ENCODE data around the gene FLVCR2. TPM values are rescaled to one million over a fixed set of nuclear protein-coding genes. Genes with fewer than 3 reads are reported as not detected.
A peak's percentile ranks its signal among the peaks of the same experiment; 100 is the strongest.

FLVCR2 gene
- total RNA-seq, 1 experiment from 2014 or later = 2.8 TPM

DNA sequence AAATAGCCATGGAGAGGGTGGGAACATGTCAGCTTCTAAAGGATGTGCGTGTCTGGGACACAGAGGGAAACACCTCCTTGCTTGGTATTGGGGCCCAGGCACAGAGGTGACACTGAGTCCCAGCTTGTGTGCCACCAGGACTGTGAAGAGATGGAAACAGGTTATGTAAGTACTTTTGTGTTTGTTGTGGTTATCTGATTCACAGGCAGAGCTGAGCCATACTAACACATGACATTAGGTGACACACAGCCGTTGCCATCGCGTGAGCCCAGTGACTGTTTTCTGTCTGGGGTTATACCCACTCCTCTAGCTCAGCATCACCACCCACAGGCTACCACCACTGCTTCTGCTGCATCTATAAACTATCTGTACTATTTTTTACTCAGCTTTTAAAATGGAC, 12.1 kb upstream of the FLVCR2 start:
- Histone ChIP-seq H3K4me3 (no peak overlapping the region), H3K27ac (no peak overlapping the region), H3K36me3 (no peaks in the 10 kb centered on the region), H3K4me1 (no peaks in the 10 kb centered on the region), H3K9me3 (replicated peaks) (no peaks in the 10 kb centered on the region), H3K27me3 (no peaks in the 10 kb centered on the region)
- no peak for DNase-seq

GRCh38 chr14:75566752-75567151, 11.7 kb upstream of the FLVCR2 start:
- Histone ChIP-seq H3K27ac (no peak overlapping the region), H3K9me3 (replicated peaks) (no peaks in the 10 kb centered on the region), H3K27me3 (no peaks in the 10 kb centered on the region), H3K36me3 (no peaks in the 10 kb centered on the region), H3K4me1 (no peaks in the 10 kb centered on the region), H3K4me3 (no peak overlapping the region)
- no peak for DNase-seq

GRCh38 chr14:75568140-75568539, 10.3 kb upstream of the FLVCR2 start:
- H3K27me3 ChIP-seq = no peaks in the 10 kb centered on the region

DNA sequence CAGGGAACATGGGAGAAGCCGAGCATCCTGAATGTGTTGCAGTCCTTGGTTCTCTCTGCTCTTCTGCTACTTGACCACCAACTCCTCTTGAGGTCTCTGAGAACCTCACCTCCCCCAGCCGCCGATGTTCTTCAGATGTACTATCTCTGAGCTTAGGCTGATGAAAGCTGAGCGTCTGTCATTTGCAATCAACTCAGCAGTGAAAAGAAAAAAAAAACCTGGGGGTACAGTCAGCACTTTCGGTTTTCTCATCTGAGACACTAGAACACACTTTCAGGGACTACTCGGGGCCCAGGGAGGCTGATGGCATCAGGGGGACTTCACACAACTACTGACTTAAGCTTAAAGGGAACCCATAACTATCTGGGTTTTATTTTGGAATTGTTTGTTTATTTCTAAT, 9.6 kb upstream of the FLVCR2 start:
- Histone ChIP-seq H3K4me1 (no peaks in the 10 kb centered on the region), H3K9me3 (replicated peaks) (no peaks in the 10 kb centered on the region), H3K27ac (no peak overlapping the region), H3K36me3 (no peaks in the 10 kb centered on the region), H3K4me3 (no peak overlapping the region), H3K27me3 (no peaks in the 10 kb centered on the region)
- no peak for DNase-seq

More at GRCh38 chr14:75568140-75568539, 10.3 kb upstream of the FLVCR2 start:
- H3K4me3 ChIP-seq = no peak overlapping the region
- DNase-seq = no peak
- no peaks in the 10 kb centered on the region for H3K4me1 ChIP-seq
- no peaks in the 10 kb centered on the region for H3K9me3 ChIP-seq (replicated peaks)
- H3K36me3 ChIP-seq = no peaks in the 10 kb centered on the region
- H3K27ac ChIP-seq = no peak overlapping the region

DNA sequence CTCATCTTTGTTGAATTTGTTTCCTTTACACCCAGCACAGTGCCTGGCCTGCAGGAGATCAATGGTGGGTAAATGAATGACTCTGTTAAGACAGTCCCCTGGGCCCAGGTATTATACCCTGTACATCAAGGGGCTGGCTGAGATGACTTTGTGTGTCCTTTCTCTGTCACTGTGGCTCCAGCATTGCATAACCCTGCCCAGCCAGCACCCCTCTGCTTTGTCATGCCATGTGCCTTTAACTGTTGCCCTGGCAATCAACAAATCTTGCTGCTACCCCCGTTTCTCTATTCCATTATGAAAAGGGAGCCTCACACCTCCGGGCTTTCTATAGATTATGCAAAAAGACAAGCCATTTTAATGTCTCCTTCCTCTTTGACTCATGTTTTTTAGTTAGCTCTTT, 7.6 kb upstream of the FLVCR2 start:
- no peaks in the 10 kb centered on the region for H3K4me1 ChIP-seq
- no peaks in the 10 kb centered on the region for H3K9me3 ChIP-seq (replicated peaks)
- no peak overlapping the region for H3K27ac ChIP-seq
- no peak for DNase-seq
- H3K4me3 ChIP-seq = no peak overlapping the region
- H3K36me3 ChIP-seq = no peaks in the 10 kb centered on the region
- H3K27me3 ChIP-seq = no peaks in the 10 kb centered on the region

DNA sequence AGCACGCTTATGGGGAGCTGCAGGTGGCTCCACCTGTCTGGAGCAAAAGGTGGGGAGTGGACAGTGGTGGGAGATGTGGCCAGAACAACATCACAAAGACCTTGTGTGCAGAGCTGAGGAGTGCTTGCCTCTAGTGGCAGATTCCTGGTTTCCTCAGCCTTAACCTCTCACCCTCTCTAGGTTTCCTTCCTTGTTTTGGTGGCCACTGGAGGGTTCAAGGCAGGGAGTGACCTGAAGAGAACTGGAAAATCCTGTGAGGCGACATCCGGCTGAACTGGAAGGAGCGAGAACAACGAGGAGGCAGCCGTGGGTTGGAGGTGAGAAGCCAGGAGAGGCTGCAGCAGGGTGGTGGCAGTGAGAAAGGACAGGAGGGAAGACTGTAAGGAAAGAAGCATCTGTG, 6.3 kb upstream of the FLVCR2 start:
- DNase-seq = no peak
- Histone ChIP-seq H3K36me3 (no peaks in the 10 kb centered on the region), H3K27me3 (no peaks in the 10 kb centered on the region), H3K27ac (no peak overlapping the region), H3K4me1 (no peaks in the 10 kb centered on the region), H3K4me3 (no peak overlapping the region), H3K9me3 (replicated peaks) (no peaks in the 10 kb centered on the region)

GRCh38 chr14:75577090-75577489, 1.3 kb upstream of the FLVCR2 start:
- no peak for DNase-seq
- H3K4me3 ChIP-seq = no peak overlapping the region

DNA sequence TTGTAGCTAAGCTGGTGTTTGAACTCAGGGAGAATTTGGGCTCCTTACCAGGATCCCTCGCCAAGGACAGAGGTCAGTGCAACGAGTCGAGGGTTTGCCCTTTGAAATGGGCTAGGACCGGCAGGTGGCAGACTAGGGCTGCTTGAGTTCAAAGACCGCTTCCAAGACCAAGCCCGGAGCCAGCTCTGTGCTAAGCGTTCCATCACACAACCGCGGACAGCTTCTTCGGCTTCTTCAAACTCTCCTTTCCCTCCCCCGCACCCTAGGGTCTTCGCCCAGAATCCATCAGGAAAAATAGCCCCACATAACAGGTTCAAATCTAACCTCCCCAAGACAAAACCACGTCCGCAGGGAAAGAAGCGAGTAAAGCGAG, 705 bp upstream of the FLVCR2 start:
- Histone ChIP-seq H3K27me3 (no peaks in the 10 kb centered on the region), H3K4me3 (peak overlapping the region; percentile 63), H3K27ac (no peak overlapping the region; the same call in 1 of the 2 replicates), H3K4me1 (peaks cover 6% of the 10 kb centered on the region; the same call in 1 of the 2 replicates), H3K9me3 (replicated peaks) (no peaks in the 10 kb centered on the region), H3K36me3 (no peaks in the 10 kb centered on the region)
- DNase-seq = peak; percentile 82 to 88

More at GRCh38 chr14:75577090-75577489, 1.3 kb upstream of the FLVCR2 start:
- Histone ChIP-seq H3K9me3 (replicated peaks) (no peaks in the 10 kb centered on the region), H3K36me3 (no peaks in the 10 kb centered on the region), H3K4me1 (peaks cover 6% of the 10 kb centered on the region; the same call in 1 of the 2 replicates), H3K27me3 (no peaks in the 10 kb centered on the region), H3K27ac (no peak overlapping the region)

DNA sequence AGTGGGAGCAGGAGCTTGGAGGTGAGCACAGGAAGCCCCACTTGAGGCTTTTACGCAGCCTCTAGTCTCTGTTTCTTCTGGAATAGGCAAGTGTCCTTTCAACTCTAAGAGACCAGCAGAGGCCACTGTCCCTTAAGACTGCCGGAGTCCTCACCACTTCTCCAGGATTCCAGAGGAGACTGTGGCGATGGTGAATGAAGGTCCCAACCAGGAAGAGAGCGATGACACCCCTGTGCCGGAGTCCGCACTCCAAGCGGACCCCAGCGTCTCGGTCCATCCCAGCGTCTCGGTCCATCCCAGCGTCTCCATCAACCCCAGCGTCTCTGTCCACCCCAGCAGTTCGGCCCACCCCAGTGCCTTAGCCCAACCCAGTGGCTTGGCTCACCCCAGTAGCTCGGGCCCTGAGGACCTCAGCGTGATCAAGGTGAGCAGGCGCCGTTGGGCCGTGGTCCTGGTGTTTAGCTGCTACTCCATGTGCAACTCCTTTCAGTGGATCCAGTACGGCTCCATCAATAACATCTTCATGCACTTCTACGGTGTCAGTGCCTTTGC, 442 bp downstream of the FLVCR2 start:
- no peaks in the 10 kb centered on the region for H3K9me3 ChIP-seq (replicated peaks)
- DNase-seq = no peak
- no peak overlapping the region for H3K27ac ChIP-seq
- H3K4me1 ChIP-seq = peaks cover 6% of the 10 kb centered on the region; the same call in 1 of the 2 replicates
- H3K27me3 ChIP-seq = no peaks in the 10 kb centered on the region
- H3K4me3 ChIP-seq = peak overlapping the region; percentile 63
- H3K36me3 ChIP-seq = no peaks in the 10 kb centered on the region

DNA sequence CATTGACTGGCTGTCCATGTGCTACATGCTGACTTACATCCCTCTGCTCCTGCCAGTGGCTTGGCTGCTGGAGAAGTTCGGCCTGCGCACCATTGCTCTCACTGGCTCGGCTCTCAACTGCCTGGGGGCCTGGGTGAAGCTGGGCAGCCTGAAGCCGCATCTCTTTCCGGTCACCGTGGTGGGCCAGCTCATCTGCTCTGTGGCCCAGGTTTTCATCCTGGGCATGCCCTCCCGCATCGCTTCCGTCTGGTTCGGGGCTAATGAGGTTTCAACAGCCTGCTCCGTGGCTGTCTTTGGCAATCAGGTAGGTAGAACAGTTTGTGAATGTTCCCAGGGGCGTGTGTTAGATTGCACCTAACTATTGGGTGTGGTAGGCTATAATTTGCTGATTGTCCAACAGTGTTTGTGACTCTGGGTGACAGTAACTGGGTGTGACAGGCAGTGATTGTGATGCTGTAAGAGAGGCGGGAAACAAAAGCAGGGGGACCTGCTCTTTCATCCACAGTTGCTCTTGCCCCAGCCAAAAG, 981 bp downstream of the FLVCR2 start:
- DNase-seq = peak; percentile 7 to 8
- no peaks in the 10 kb centered on the region for H3K9me3 ChIP-seq (replicated peaks)
- H3K27ac ChIP-seq = no peak overlapping the region
- peaks cover 6% of the 10 kb centered on the region; the same call in 1 of the 2 replicates for H3K4me1 ChIP-seq
- no peaks in the 10 kb centered on the region for H3K36me3 ChIP-seq
- H3K27me3 ChIP-seq = no peaks in the 10 kb centered on the region
- H3K4me3 ChIP-seq = peak overlapping the region; percentile 63

DNA sequence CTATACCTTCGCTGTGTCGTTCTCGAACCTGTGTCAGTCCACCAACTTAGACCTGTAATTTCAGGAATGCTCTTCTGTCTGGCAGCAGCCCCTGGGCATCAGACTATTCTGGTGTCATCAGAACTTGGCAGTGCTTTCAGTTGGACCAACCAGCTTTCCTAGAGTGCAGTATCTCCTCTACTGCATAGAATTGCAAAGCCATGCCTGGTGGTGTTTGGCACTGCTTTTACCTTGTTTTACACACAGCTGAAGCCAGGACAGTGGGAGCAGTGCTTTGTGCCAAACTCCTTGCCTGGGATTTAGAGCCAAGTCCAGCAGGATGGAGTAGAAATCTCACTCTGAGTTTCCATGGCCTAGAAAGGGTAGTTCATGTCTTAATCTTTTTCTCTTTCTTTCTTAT, 1.5 kb downstream of the FLVCR2 start:
- H3K36me3 ChIP-seq = no peaks in the 10 kb centered on the region
- DNase-seq = no peak
- H3K4me3 ChIP-seq = no peak overlapping the region
- H3K4me1 ChIP-seq = peaks cover 6% of the 10 kb centered on the region; the same call in 1 of the 2 replicates
- H3K27me3 ChIP-seq = no peaks in the 10 kb centered on the region
- no peaks in the 10 kb centered on the region for H3K9me3 ChIP-seq (replicated peaks)
- no peak overlapping the region for H3K27ac ChIP-seq

- Histone ChIP-seq H3K4me1 (peaks cover 3% of the 10 kb centered on the region; the same call in 1 of the 2 replicates), H3K27ac (no peak overlapping the region), H3K9me3 (replicated peaks) (no peaks in the 10 kb centered on the region), H3K4me3 (no peak overlapping the region), H3K36me3 (no peaks in the 10 kb centered on the region), H3K27me3 (no peaks in the 10 kb centered on the region)
- DNase-seq = no peak
Measured at GRCh38 chr14:75587388-75587787, 9.0 kb downstream of the FLVCR2 start.

DNA sequence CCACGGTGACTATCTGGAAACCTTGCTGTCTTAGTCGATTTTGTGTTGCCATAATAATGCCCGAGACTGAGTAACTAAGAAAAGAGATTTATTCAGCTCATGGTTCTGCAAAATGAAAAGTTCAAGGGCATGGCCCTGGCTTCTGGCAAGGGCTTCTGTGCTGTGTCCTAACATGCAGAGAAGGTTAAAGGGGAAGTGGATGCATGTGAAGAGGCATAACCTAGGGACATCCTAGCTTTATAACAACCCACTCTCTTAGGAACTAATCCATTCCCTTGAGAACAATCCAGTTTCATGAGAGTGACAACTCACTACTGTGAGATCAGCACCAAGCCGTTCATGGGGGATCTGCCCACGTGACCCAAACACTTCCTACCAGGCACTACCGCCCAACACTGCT, 11.5 kb downstream of the FLVCR2 start:
- no peaks in the 10 kb centered on the region for H3K9me3 ChIP-seq (replicated peaks)
- H3K36me3 ChIP-seq = no peaks in the 10 kb centered on the region
- no peaks in the 10 kb centered on the region for H3K27me3 ChIP-seq
- DNase-seq = no peak
- H3K27ac ChIP-seq = no peak overlapping the region
- peaks cover 3% of the 10 kb centered on the region; the same call in 1 of the 2 replicates for H3K4me1 ChIP-seq
- no peak overlapping the region for H3K4me3 ChIP-seq

DNA sequence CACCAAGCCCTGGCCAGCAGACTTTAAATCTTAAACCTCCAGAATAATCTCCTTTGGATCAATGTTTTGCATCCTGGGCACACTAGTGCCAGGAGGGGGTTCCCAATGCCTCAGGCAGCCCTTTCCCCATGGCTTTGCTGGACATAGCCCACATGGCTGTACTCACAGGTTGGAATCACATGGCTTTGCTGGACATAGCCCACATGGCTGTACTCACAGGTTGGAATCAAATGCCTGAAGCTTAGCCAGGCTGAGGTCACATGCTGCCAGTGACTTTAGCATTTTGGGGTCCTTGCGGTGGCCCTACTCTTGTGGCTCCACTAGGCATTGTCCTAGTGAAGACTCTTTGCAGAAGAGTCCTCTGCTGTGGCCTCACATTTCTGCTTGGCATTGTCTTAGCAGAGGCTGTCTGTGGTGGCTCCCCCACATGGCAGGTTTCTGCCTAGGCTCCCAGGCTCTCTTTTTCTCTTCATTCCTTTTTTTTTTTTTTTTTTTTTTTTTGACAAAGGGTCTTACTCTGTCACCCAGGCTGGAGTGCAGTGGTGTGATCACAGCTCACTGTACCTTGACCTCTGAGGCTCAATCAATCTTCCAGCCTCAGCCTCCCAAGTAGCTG, 13.0 kb downstream of the FLVCR2 start:
- Histone ChIP-seq H3K27me3 (no peaks in the 10 kb centered on the region), H3K36me3 (no peaks in the 10 kb centered on the region), H3K9me3 (replicated peaks) (no peaks in the 10 kb centered on the region), H3K4me3 (no peak overlapping the region), H3K4me1 (peaks cover 3% of the 10 kb centered on the region; the same call in 1 of the 2 replicates), H3K27ac (no peak overlapping the region)
- no peak for DNase-seq

DNA sequence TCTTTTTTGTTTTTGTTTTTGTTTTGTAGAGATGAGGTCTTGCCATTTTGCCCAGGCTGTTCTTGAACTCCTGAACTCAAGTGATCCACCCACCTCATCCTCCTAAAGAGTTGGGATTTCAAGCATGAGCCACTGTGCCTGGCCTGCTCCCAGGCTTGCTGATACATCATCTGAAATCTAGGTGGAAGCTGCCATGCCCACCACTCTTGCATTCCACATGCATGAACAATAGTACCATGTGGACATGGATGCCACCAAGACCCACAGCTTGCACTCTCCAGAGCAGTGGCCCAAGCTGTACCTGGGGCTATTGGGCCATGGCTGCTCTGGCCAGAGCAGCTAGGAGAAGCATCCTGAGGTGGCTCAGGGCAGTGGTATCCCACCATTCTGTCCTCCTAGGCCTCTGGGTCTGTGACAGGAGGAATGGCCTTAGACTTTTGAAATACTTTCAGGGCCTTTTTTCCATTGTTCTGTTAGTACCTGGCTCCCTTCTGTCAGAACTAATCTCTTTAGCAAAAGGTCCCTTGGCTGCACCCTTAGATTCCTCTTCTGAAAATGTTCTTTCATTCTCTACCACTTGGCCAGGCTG, 13.7 kb downstream of the FLVCR2 start:
- Histone ChIP-seq H3K27me3 (no peaks in the 10 kb centered on the region), H3K4me3 (no peak overlapping the region), H3K4me1 (peaks cover 3% of the 10 kb centered on the region; the same call in 1 of the 2 replicates), H3K36me3 (no peaks in the 10 kb centered on the region), H3K9me3 (replicated peaks) (no peaks in the 10 kb centered on the region), H3K27ac (no peak overlapping the region)
- no peak for DNase-seq
